Measurements from ENCODE around the gene CD40. TPM values are rescaled to one million over a fixed set of nuclear protein-coding genes. Genes with fewer than 3 reads are reported as not detected.

CD40 gene
- total and polyA plus RNA-seq, 2 of the 4 experiments (the other 2 are of a cell fraction) = 0.36 to 0.92 TPM

DNA sequence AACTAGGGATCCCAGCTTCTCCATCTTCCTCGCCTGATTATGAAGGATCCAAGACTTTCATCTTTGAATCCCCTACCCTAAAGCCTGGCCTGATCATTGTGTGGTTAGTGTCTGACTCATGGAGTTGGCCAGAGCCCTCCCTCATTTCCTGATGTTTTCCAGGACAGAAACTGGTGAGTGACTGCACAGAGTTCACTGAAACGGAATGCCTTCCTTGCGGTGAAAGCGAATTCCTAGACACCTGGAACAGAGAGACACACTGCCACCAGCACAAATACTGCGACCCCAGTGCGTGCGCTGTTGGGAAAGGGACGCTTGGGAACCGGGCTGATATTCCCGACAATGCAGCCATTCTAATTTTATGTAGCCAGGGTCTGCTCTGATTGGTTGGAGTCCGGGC lies 4.0 kb downstream of the CD40 start:
- Histone ChIP-seq H3K9ac (ENCODE audit: low read depth, low read length) (no peak overlapping the region), H3K4me1 (ENCODE audit: control insufficient read depth, insufficient read depth, low read length) (no peaks in the 10 kb centered on the region), H4K5ac (ENCODE audit: low read depth, low read length) (no peak overlapping the region), H4K8ac (ENCODE audit: low read depth in 2 of 2, low read length in 2 of 2) (no peak overlapping the region), H3K79me1 (ENCODE audit: low read depth in 1 of 2, low read length in 2 of 2) (no peaks in the 10 kb centered on the region), H2BK120ac (ENCODE audit: low read depth, low read length) (no peak overlapping the region), H3K23ac (ENCODE audit: low read depth, low read length) (no peak overlapping the region), H3K18ac (ENCODE audit: low read depth, low read length) (no peak overlapping the region), H2BK20ac (ENCODE audit: low read depth, low read length) (no peak overlapping the region), H3K14ac (replicated peaks; ENCODE audit: low read depth, low read length) (no peak overlapping the region), H4K20me1 (ENCODE audit: insufficient read depth, low read length) (no peaks in the 10 kb centered on the region), H3K4me3 (ENCODE audit: insufficient read depth, low read depth, low read length) (no peak overlapping the region), H3K4ac (ENCODE audit: low read depth, low read length) (no peak overlapping the region), H2AFZ (replicated peaks; ENCODE audit: low read length, poor library complexity) (no peak overlapping the region), H3K27ac (ENCODE audit: insufficient read depth, low read length) (no peak overlapping the region), H4K91ac (ENCODE audit: insufficient read depth, low read depth, low read length) (no peak overlapping the region), H2AK9ac (replicated peaks; ENCODE audit: low read depth, low read length, poor library complexity) (no peak overlapping the region), H3K56ac (ENCODE audit: extremely low read depth, insufficient read depth, low read length) (no peak overlapping the region), H2BK15ac (ENCODE audit: low read depth, low read length) (no peak overlapping the region), H3K27me3 (ENCODE audit: control insufficient read depth, insufficient read depth, low read length) (peaks cover 13% of the 10 kb centered on the region), H2BK5ac (ENCODE audit: low read depth, low read length, poor library complexity, severe bottlenecking) (no peak overlapping the region), H3K9me3 (ENCODE audit: control insufficient read depth, insufficient read depth, low read length) (no peaks in the 10 kb centered on the region), H3K36me3 (ENCODE audit: control insufficient read depth, insufficient read depth, low read length) (no peaks in the 10 kb centered on the region), H3K4me2 (ENCODE audit: low read depth, low read length) (no peak overlapping the region), H2AK5ac (ENCODE audit: low read depth, low read length) (no peak overlapping the region), H3K9me1 (ENCODE audit: insufficient read depth, low read length) (no peaks in the 10 kb centered on the region)
- TF ChIP-seq, protein P1, sequence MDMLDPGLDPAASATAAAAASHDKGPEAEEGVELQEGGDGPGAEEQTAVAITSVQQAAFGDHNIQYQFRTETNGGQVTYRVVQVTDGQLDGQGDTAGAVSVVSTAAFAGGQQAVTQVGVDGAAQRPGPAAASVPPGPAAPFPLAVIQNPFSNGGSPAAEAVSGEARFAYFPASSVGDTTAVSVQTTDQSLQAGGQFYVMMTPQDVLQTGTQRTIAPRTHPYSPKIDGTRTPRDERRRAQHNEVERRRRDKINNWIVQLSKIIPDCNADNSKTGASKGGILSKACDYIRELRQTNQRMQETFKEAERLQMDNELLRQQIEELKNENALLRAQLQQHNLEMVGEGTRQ (IDR thresholded peaks at IDR 0.05; ENCODE audit: low read depth, low read length) = no peak
- TF ChIP-seq RFX5 (IDR thresholded peaks at IDR 0.05; ENCODE audit: low read depth, low read length) = no peak
- no peak for TF ChIP-seq MAZ (IDR thresholded peaks at IDR 0.05; ENCODE audit: borderline replicate concordance, low read depth, low read length)
- TF ChIP-seq RCOR1 (IDR thresholded peaks at IDR 0.05; ENCODE audit: insufficient replicate concordance, low read length) = no peak
- TF ChIP-seq, protein P2, sequence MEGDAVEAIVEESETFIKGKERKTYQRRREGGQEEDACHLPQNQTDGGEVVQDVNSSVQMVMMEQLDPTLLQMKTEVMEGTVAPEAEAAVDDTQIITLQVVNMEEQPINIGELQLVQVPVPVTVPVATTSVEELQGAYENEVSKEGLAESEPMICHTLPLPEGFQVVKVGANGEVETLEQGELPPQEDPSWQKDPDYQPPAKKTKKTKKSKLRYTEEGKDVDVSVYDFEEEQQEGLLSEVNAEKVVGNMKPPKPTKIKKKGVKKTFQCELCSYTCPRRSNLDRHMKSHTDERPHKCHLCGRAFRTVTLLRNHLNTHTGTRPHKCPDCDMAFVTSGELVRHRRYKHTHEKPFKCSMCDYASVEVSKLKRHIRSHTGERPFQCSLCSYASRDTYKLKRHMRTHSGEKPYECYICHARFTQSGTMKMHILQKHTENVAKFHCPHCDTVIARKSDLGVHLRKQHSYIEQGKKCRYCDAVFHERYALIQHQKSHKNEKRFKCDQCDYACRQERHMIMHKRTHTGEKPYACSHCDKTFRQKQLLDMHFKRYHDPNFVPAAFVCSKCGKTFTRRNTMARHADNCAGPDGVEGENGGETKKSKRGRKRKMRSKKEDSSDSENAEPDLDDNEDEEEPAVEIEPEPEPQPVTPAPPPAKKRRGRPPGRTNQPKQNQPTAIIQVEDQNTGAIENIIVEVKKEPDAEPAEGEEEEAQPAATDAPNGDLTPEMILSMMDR (conservative IDR thresholded peaks at IDR 0.05; ENCODE audit: low read depth, low read length) = no peak
- no peak for TF ChIP-seq FOS (IDR thresholded peaks at IDR 0.05; ENCODE audit: low read depth, low read length)
- no peak for TF ChIP-seq CHD1 (IDR thresholded peaks at IDR 0.05; ENCODE audit: low read depth, low read length)
- BruUV-seq (replicated peaks) = no TSS peak
- intact Hi-C loops (cut with micrococcal nuclease) (no loop called here), in situ Hi-C loops (cut with MboI; ENCODE audit: low sequenced_read_pairs) (no loop called here), dilution Hi-C loops (cut with HindIII; ENCODE audit: low sequenced_read_pairs, unreplicated experiment) (no loop called here)
- DNase-seq (peak; percentile 59), ATAC-seq (ENCODE audit: low read depth) (peak; percentile 51; the same call in 1 of the 2 replicates)
- POLR2A ChIA-PET (ENCODE audit: unreplicated experiment) = no interaction called here
- WGBS, 2 experiments (ENCODE audit: extremely low coverage in 2 of 2, insufficient read length in 1 of 2) = 100% methylated on average over 3 of the region's 11 CpGs; no CpG with 5 or more reads in 1 of the 2 experiments
- CTCF ChIA-PET = no interaction called here

All from IMR-90 (cell line).